IPS DF 4.7 (cell line): ENCODE measurements around the gene CACNG4.

Experiments used
- DNase-seq: peaks from one replicate; pipeline ENCODE4 v3.0.0-alpha.2; 2013; ENCODE audit warnings: low spot score; ENCODE audit errors: extremely low read depth

Gene CACNG4

GRCh38 chr17:66944351-66945146 is 20.0 kb upstream of the CACNG4 start:
- DNase-seq: no peak

- no peak for DNase-seq
Measured at GRCh38 chr17:66945147-66945835, 19.2 kb upstream of the CACNG4 start.

DNA sequence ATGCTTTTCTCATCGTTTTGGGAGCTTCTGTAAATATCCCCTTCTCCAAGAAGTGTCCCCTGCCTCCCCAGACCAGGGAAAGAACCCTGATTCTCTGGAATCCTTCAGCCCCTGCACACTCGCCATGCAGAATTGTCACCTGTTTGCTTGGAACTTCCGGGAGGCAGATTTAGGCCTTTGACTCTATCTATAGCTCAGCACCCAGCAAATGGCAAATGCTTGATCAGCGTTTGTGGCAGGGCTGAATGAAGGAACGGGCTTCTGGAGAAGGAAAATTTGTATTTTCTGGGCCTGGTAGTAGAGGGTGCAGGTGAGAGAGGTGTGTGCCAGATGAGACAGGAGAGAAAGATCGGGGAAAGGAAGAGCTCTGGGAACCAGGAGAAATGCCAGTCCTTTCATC is 18.3 kb upstream of the CACNG4 start:
- no peak for DNase-seq

DNA sequence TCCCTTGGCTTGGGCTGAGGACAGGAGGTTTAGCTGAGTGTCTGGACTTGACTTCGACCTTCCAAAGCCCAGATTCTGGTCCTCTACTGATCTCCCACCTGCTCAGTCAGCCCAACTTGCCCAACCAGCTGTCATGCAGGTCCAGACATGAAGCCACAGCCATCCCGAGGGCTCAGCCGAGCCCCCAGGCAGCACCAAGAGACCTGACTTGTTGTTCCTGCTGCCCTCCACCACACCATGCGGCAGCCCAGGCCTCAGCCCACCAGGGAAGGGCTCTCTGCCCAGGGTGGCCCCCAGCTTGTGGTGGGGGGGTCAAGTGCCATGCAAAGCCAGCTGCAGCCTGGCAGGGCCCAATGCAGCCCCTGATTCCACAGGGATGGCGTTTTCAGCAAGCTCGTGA is 17.2 kb upstream of the CACNG4 start:
- no peak for DNase-seq

- no peak for DNase-seq
Measured at GRCh38 chr17:66948061-66948750, 16.3 kb upstream of the CACNG4 start.

DNA sequence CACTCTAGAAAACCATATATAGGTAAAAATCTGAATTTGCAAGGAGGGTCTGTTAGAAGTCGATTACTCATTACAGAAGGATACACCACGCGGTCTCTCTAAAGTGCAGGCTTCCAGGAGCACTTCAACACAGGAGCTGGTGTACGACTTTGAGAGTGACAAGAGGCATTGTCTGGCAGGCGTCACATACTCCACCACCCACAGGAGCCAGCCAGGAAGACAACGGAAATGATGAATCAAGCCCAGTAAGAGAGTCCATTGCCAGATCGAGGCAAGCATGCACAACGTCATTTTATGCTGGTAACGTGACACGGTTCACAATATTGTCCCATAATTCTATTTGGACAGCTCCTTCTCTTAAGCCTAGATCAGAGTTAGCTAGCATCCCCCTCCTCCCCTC is 15.0 kb upstream of the CACNG4 start:
- no peak for DNase-seq

DNA sequence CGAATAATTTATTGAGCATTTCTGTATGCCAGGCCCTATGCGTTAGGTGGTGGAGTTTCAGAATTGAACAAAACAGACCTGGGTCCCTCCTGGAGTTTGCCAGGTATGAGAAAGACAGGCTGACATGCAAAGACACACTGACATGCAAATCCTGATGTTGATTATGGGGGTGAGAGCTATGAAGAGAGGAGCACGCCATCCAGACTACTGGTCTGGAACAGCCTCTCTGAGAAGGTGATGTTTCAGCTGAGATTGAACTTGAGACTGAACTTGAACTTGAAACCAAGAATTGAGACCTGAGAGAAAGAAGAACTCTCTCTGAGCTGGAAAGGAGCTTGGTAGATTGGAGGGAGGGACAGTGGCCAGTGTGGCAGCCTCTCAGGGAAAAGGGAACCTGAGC is 14.2 kb upstream of the CACNG4 start:
- DNase-seq: no peak

DNA sequence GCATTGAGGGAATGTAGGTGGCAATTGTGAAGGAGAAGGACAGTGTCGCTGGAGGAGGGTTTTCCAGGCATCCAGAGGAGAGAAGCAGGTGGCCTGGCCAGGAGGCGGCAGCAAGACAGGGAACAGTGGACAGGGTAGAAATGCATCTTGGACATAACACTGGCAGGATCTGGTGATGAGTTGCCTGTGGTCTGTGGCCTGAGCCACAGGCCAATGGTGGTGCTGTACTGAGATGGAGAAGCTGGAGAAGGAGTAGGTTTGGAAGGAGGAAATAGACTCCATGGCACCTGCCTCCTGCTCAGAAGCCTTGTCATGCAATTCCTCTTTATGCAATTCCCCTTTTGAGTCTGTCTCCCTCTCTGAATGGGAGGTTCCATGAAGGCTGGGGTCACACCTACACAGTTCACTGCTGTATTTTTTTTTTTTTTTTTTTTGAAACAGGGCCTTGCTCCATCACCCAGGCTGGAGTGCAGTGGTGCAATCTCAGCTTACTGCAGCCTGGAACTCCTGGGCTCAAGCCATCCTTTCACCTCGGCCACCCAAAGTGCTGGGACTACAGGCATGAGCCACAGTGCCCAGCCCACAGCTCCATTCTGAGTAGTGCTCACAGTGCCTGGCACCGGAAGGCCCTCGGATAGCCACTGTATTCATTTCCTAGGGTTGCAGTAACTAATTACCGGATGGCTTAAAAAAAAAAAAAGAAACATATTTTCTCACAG is 13.5 kb upstream of the CACNG4 start:
- no peak for DNase-seq

DNA sequence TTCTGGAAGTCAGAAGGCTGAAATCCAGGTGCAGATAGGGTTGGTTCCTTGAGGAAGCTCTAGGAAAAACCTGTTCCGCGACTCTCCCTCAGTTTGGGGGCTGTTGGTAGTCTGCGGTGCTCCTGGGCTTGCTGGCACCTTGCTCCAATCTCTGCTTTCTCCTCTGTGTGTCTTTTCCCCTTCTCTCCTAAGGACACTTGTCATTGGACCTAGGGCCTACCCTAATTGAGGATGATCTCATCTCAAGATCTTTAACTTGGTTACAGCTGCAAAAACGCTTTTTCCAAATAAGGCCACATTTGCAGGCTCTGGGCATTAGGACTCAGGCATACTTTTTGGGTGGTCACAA is 12.9 kb upstream of the CACNG4 start:
- DNase-seq: no peak

GRCh38 chr17:66952031-66952524 is 12.4 kb upstream of the CACNG4 start:
- no peak for DNase-seq

DNA sequence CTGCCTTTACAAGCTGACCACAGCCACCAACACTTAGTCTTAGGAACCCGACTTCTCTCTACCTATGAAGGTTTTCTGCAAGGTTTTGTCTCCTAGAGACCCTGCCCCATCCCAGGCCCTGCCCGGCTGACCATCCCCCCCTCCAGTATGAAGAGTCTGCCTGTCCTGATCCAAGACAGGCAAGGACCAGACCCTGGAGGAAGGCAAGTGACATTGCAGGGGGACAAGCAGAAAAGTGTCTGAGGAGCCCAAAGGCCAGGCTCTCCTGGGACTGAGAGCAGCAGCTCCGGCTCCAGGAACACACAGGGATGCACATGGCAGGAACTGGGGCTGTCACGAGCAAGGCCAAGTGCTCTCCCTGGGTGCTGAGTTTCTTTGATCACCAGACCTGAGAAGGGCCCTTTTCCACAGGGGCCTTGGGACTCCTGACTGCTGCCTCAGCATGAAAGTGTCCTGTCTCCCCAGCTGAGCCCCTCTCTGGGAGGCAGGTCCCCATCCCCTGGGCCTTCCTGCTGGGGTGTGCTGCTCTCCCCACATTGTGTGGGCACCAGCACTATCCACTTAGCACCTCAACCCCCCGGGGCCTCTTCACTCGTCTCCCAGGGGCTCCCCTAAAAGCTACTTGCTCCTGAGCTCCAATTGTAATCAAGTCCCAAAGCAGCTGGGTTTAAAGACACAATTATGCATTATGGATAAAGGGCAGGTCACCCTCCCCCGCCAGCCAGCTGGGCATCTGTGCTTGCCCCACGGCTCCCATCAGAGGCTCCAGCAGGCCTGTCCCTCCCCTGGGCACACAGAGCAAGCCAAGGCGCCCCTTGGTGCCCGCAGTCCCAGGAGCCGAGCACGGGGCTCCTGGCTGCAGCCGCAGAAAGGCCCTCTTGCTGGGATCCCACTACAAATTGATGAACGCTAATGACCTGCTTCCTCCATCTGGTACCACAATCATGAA is 11.6 kb upstream of the CACNG4 start:
- no peak for DNase-seq

GRCh38 chr17:66953630-66954020 is 10.9 kb upstream of the CACNG4 start:
- no peak for DNase-seq

- no peak for DNase-seq
Measured at GRCh38 chr17:66954632-66955031, 9.9 kb upstream of the CACNG4 start.

DNA sequence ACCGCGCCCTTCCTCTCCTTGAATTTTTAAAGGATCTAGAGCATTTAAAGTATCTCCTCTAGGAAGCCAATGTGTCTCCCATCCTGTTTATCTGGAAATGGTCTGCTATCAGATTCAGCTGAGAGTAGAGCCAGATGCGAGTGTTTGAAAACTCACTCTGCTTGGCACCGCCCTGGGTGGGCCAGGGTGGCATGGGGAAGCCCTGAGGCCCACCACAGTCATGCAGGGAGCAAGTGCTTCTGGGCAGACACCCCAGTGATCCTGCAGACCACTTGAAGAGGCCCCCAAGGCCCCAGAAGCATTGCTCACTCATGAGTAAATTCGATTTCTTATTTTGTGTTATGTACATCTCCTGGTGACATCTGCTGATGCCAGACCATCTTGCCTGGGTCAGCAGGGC is 8.7 kb upstream of the CACNG4 start:
- no peak for DNase-seq

- no peak for DNase-seq
Measured at GRCh38 chr17:66956941-66957340, 7.6 kb upstream of the CACNG4 start.

GRCh38 chr17:66957343-66957742 is 7.2 kb upstream of the CACNG4 start:
- DNase-seq: no peak

GRCh38 chr17:66957951-66958579 is 6.4 kb upstream of the CACNG4 start:
- no peak for DNase-seq

DNA sequence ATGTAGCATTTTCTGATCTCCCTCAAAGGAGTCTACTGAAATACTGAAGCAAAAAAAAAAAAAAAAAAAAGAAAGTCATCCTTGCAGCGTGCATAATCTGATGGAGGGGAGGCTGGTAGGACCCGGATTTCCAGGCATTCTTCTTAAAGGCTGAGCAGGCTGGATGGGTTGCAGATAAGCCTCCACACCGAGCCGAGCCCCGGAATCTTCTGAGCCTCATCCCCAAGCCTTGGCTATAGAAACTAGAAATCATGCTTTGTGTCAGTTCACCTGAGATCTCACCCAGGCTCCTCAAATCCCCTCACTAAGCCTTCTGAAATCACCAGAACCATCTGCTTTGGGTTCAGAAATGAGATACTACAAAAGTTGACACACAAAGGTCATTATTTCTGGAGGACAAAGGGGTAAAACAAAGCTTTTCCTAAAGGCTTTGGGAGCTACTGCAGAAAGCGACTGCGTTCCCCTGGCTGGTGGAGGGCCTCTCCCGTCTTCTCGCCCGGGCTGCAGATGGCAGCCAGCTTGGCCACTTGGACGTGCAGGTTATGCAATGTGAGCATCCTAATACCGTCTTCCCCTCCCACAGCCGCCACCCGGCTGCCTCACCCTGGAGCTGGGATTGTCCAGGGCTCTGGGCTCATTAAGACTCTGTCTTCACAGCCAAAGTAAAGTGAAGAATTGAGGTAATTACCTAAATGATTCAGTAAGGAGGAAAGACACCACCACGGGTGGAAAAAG is 4.7 kb upstream of the CACNG4 start:
- DNase-seq: no peak

- DNase-seq: no peak
Measured at GRCh38 chr17:66960613-66961012, 3.9 kb upstream of the CACNG4 start.
